Ovary (tissue), 9 donors: ENCODE measurements around the gene MYH9. TPM values are rescaled to one million over a fixed set of nuclear protein-coding genes. Genes with fewer than 3 reads are reported as not detected.
"Not testable (repeated sequence)": the region's sequence is repeated elsewhere in the genome, so short reads cannot be mapped to it uniquely, and the experiment has no call there.

Experiments used
- DNase-seq, 5 donors: peaks; one replicate each; pipeline ENCODE4 v3.0.0-alpha.2; 2019 to 2020
- H3K27ac ChIP-seq, 2 donors: fragments of 200-600 bp; one replicate each; pipeline versions ENCODE4 v1.5.1 to v1.8.0; 2019 to 2022
- H3K27me3 ChIP-seq: fragments of 200-600 bp; one replicate; pipeline ENCODE4 v1.8.0; 2022
- H3K36me3 ChIP-seq: fragments of 200-600 bp; sonication (generic); one replicate; pipeline ENCODE4 v1.5.1; 2019
- H3K4me1 ChIP-seq: one replicate; pipeline ENCODE4 v1.8.1; 2013; ENCODE audit warnings: mild to moderate bottlenecking, moderate library complexity; ENCODE audit not compliant: insufficient read depth
- H3K4me3 ChIP-seq: fragments of 200-600 bp; sonication (generic); one replicate; pipeline ENCODE4 v1.5.1; 2017
- H3K9me3 ChIP-seq, 2 donors: fragments of 200-600 bp in 1 of 2; sonication (generic) in 1 of 2; one replicate each; pipeline versions ENCODE4 v1.5.1 to v1.8.1; 2013 to 2019; ENCODE audit warnings: mild to moderate bottlenecking in 1 of 2, moderate library complexity in 1 of 2
- EP300 ChIP-seq: sonication (generic); formaldehyde crosslinking; IDR thresholded peaks from one replicate; pipeline ENCODE4 v1.6.1; 2017; ENCODE audit warnings: antibody characterized with exemption
- POLR2A ChIP-seq: fragments of 450-650 bp; IDR thresholded peaks from one replicate; pipeline ENCODE4 v1.6.1; 2017; ENCODE audit warnings: antibody characterized with exemption, mild to moderate bottlenecking, moderate library complexity
- WGBS, 3 donors: extraction: QIAGEN DNeasy Blood & Tissue Kit in 1 of 3; methylation state at CpG; one replicate each; pipeline versions ENCODE4 v1.1.5 to v1.1.7; 2013 to 2017; 5-methylcytosine and 5-hydroxymethylcytosine counted together
- intact Hi-C, 4 donors: fragments of 100-400 bp; cut with DNase I; formaldehyde crosslinking; loops; one replicate each; pipeline versions ENCODE4 v1.11.0 to v1.15.1; 2022 to 2023
- polyA plus RNA-seq, 2 donors: library from polyadenylated mRNA; stranded (reverse); fragments of 200-250 nt in 1 of 2; fragments of 350-450 nt in 1 of 2; fragmentation: Illumina TruSeq in 1 of 2; extraction: RNeasy Lipid Tissue Mini Kit (QIAGEN cat#74804) in 1 of 2; gene quantifications; one replicate each; pipeline ENCODE4 v1.2.3, GENCODE V29; 2013 to 2014
- total RNA-seq, 7 donors: library from RNA; depleted of rRNA in 2 of 7; stranded (reverse); fragments of >200 nt in 2 of 7; fragmentation: NEBNext Ultra II Directional in 3 of 7; extraction: Animal tissue kit (Norgen Biotek cat#: 25700) in 3 of 7; gene quantifications; one replicate each; pipeline versions ENCODE4 v1.1.0 to v1.2.4, GENCODE V29; 2016 to 2023
- TF ChIP-seq, protein P1 (sequence below), 3 donors: fragments of 450-650 bp in 2 of 3; fragments of 200-600 bp in 1 of 3; IDR thresholded peaks; one replicate each; pipeline versions ENCODE4 v1.5.1 to v1.8.0; 2016 to 2022; ENCODE audit warnings: antibody characterized with exemption in 3 of 3, mild to moderate bottlenecking in 1 of 3
- donor health status: DM: no; HTN: no; CAD: no; lungs with moderate emphysema.
- donor health status: DM: no; HTN: no; CAD: no.
- donor health status: Bipolar disorder and iron deficiency.
- donor health status: DM: yes; HTN: yes; CAD: no.
- donor health status: DM: no; HTN: no; CAD: no.
- donor health status: DM: yes; HTN: yes; CAD: no.

MYH9 gene
- total and polyA plus RNA-seq, 9 donors = 128 to 530 (median 348) TPM

DNA sequence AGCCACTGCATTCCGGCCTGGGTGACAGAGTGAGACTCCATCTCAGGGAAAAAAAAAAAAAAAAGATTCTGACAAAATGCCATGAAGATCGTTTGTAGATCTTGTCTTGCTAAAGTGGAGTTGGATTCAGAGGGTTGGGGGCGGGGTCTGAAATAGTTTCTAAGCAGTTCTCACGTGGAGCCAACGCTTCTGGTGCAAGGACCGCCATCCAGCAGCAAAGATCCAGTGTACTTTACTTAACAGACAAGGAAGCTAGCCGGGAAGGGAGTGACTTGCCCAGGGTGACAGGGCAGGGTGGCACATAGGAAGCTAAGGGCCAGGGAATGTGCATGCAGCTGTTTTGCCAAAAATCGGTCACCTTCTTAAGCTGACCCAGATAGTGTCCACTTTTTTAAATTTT is 107.4 kb downstream of the MYH9 start:
- WGBS, 3 donors = 71 to 75% (median 74%) methylated on average over 8 of the region's 8 CpGs
- TF ChIP-seq EP300 (no peak), POLR2A (no peak)
- TF ChIP-seq, protein P1, sequence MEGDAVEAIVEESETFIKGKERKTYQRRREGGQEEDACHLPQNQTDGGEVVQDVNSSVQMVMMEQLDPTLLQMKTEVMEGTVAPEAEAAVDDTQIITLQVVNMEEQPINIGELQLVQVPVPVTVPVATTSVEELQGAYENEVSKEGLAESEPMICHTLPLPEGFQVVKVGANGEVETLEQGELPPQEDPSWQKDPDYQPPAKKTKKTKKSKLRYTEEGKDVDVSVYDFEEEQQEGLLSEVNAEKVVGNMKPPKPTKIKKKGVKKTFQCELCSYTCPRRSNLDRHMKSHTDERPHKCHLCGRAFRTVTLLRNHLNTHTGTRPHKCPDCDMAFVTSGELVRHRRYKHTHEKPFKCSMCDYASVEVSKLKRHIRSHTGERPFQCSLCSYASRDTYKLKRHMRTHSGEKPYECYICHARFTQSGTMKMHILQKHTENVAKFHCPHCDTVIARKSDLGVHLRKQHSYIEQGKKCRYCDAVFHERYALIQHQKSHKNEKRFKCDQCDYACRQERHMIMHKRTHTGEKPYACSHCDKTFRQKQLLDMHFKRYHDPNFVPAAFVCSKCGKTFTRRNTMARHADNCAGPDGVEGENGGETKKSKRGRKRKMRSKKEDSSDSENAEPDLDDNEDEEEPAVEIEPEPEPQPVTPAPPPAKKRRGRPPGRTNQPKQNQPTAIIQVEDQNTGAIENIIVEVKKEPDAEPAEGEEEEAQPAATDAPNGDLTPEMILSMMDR (IDR thresholded peaks at IDR 0.05) = no peak
- H3K27ac ChIP-seq = no peak overlapping the region
- H3K4me3 ChIP-seq = no peak overlapping the region
- no peaks in the 10 kb centered on the region for H3K27me3 ChIP-seq
- H3K4me1 ChIP-seq = no peaks in the 10 kb centered on the region
- H3K36me3 ChIP-seq = no peaks in the 10 kb centered on the region
- DNase-seq = peak in 2 of 5 donors; percentile 16 to 34
- H3K9me3 ChIP-seq = no peaks in the 10 kb centered on the region
- intact Hi-C loops = loop anchor here in 3 of 4 donors (5.0 to 10.0 kb wide), 2 partner anchors 86 to 133 kb away; no protein-coding TSS in a partner anchor

DNA sequence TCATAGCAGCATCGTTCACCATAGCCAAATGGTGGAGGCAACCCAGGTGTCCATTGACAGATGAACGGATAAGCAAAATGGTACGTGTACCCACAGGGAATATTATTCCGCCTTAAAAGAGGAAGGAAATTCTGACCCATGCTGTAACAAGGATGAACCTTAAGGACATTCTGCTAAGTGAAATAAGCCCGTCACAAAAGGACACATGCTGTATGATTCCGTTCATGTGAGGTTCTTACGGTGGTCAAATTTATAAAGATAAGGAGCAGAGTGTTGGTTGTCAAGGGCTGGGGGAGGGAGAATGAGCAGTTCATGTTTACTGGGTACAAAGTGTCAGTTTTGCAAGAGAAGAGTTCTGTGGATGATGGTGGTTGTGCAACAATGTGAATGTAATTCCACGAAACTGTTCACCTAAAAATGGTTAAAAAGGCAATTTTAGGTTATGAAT is 108.5 kb downstream of the MYH9 start:
- Histone ChIP-seq H3K4me1 (no peaks in the 10 kb centered on the region), H3K36me3 (no peaks in the 10 kb centered on the region), H3K27me3 (no peaks in the 10 kb centered on the region), H3K27ac (no peak overlapping the region), H3K4me3 (no peak overlapping the region), H3K9me3 (no peaks in the 10 kb centered on the region)
- intact Hi-C loops = no loop called here
- DNase-seq = no peak
- TF ChIP-seq, protein P1 (IDR thresholded peaks at IDR 0.05) = no peak
- no peak for TF ChIP-seq POLR2A
- TF ChIP-seq EP300 = no peak
- 63 to 75% (median 72%) methylated on average over 8 of the region's 8 CpGs for WGBS, 3 donors

DNA sequence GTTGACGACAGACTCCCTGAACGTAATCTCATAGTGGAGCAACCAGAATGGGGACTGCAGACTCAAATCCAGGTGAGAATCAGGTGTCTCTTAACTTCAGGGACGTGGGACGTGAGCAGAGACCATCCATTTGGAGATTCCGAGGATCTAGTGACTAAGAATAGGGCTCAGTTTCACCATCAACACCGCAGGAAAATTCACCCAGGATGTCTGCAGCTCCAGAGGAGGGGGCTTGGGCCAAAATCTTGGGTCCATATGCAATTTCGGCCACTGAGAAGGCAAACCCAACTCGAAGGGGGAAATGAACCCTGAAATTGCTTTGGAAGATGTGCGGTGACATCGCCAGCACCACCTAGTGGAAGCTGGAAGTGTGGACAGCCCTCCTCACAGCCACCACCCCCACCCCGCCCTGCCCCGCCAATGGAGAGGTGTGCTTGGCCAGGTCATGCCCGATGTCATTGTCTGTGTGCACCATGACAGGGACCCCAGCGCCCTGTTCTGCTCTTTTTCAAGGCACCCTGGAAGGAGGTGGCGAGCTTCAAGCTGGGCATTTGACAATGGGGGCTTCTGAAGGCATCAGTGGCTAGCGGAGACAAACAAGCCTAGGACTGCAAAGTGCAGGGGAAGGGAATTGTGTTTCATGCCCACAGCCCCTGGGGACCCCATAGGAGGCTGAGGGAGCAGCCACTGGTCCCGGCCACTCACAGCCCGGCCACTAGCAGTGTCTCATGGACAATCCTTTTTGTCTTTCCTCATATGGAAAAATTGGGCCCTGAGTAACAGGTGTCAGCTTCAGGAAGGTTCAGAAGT is 110.1 kb downstream of the MYH9 start:
- Histone ChIP-seq H3K4me3 (no peak overlapping the region), H3K4me1 (no peaks in the 10 kb centered on the region), H3K36me3 (no peaks in the 10 kb centered on the region), H3K27ac (no peak overlapping the region), H3K9me3 (no peaks in the 10 kb centered on the region), H3K27me3 (no peaks in the 10 kb centered on the region)
- WGBS, 3 donors = 26 to 31% (median 28%) methylated on average over 18 of the region's 18 CpGs
- peak in 4 of 5 donors; percentile 57 to 74 (median 66) for DNase-seq
- TF ChIP-seq EP300 (no peak), POLR2A (no peak)
- TF ChIP-seq, protein P1 (IDR thresholded peaks at IDR 0.05) = peak; percentile 52 to 76 (median 63)
- intact Hi-C loops = no loop called here

DNA sequence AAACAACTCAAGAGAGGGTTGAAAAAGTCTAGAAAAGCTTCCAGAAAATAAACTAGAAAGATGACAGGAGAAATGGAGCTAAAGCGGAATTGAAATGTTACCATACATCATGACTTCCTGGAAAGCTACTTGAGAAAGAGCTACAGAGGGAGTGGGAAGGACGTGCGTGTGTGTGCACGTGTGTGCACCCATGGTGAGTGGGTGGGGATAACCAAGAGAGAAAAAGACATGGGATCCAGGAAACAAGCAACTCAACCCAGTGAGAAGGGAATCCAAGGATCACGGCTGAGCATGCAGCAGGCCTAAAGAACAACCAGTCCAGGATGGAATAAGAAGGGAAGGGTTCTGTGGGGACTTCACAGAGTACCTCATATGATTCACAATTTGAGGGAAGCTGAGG is 113.2 kb downstream of the MYH9 start:
- no peak overlapping the region for H3K4me3 ChIP-seq
- H3K9me3 ChIP-seq = no peaks in the 10 kb centered on the region
- DNase-seq = no peak
- WGBS, 3 donors = 84 to 88% (median 87%) methylated on average over 5 of the region's 5 CpGs
- TF ChIP-seq EP300 (no peak), POLR2A (no peak)
- TF ChIP-seq, protein P1 (IDR thresholded peaks at IDR 0.05) = no peak
- H3K27me3 ChIP-seq = no peaks in the 10 kb centered on the region
- H3K27ac ChIP-seq = no peak overlapping the region
- no peaks in the 10 kb centered on the region for H3K36me3 ChIP-seq
- H3K4me1 ChIP-seq = no peaks in the 10 kb centered on the region
- intact Hi-C loops = no loop called here

DNA sequence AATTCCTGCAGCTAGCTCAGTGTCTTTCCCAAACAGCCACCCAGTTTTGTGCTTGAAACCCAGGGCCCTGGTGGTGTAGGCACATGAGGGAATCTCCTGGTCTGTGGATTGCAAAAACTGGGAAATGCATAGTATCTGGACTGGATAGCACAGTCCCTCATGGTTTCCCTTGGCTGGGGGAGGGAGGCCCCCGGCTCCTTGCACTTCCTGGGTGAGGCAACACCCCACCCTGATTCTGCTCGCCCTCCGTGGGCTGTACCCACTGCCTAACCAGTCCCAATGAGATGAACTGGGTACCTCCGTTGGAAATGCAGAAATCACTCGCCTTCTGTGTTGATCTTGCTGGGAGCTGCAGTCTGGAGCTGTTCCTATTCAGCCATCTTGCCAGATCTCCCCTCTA is 115.8 kb downstream of the MYH9 start:
- intact Hi-C loops, DNase-seq, H3K4me1 ChIP-seq, H3K4me3 ChIP-seq, H3K36me3 ChIP-seq, H3K27me3 ChIP-seq, H3K27ac ChIP-seq, H3K9me3 ChIP-seq: not testable (repeated sequence)
- WGBS, 3 donors = 82 to 88% (median 88%) methylated on average over 5 of the region's 5 CpGs

DNA sequence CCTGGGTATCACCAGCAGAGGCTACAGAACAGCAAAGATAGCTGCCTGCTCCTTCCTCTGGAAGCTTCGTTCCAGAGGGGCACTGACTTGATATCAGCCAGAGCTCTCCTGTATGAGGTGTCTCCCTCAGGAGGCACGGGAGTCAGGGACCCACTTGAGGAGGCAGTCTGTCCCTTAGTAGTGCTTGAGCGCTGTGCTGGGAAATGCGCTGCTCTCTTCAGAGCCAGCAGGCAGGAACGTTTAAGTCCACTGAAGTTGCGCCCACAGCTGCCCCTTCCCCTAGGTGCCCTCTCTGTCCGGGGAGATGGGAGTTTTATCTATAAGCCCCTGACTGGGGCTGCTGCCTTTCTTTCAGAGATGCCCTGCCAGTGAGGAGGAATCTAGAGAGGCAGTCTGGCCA is 116.5 kb downstream of the MYH9 start:
- not testable (repeated sequence) for DNase-seq

More for the DNA sequence above, 116.5 kb downstream of the MYH9 start:
- H3K9me3 ChIP-seq, intact Hi-C loops, H3K27ac ChIP-seq, H3K27me3 ChIP-seq, H3K36me3 ChIP-seq, H3K4me3 ChIP-seq, H3K4me1 ChIP-seq: not testable (repeated sequence)
- WGBS, 3 donors = 69 to 70% (median 70%) methylated on average over 7 of the region's 7 CpGs
